ENCODE measurements around the gene NEK3.

DNA sequence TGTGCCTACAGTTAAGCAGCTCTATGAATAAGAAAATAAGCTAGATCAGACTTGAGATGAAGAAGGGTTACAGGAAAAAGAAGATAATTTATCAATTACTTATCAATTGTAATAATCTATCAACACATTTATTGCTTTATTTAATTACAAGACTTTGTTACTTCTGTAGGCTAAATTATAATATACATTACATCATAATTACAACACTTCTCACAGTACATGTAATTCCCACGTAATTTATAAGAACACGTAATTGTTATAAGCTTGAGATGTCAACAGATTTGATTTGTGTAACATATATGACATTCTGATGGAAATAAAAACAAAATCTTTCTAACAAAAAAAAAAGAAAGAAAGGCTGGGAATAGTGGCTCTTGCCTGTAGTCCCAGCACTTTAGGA lies 67.3 kb downstream of the NEK3 start:
- TF ChIP-seq GATA3 (IDR thresholded peaks at IDR 0.05; ENCODE audit: low read depth, low read length) (no peak), GATA2 (IDR thresholded peaks at IDR 0.05; ENCODE audit: low read depth, low read length) (no peak)

Data from SH-SY5Y (cell line).